NCI-H1105 treated with DMSO at 0.1 percent for 48 hours (cell line): ENCODE results near the gene AHI1.
A peak's percentile ranks its signal among the peaks of the same experiment; 100 is the strongest.
"Not testable (repeated sequence)": the region's sequence is repeated elsewhere in the genome, so short reads cannot be mapped to it uniquely, and the experiment has no call there.

Experiments used
- DNase-seq: peaks from one replicate; lab custom pipeline; 2025; lab: John Stamatoyannopoulos, UW

AHI1 gene

GRCh38 chr6:135505648-135506047 is 8.1 kb upstream of the AHI1 start:
- DNase-seq = no peak

- DNase-seq = no peak
Observed at GRCh38 chr6:135505222-135505621, 7.7 kb upstream of the AHI1 start.

GRCh38 chr6:135504734-135505133 is 7.2 kb upstream of the AHI1 start:
- no peak for DNase-seq

GRCh38 chr6:135503703-135504475 is 6.3 kb upstream of the AHI1 start:
- no peak for DNase-seq

- DNase-seq = no peak
Observed at GRCh38 chr6:135499441-135500340, 2.2 kb upstream of the AHI1 start.

- DNase-seq = peak; percentile 81
Observed at GRCh38 chr6:135498185-135498841, 773 bp upstream of the AHI1 start.

GRCh38 chr6:135496800-135497411 is 634 bp downstream of the AHI1 start:
- DNase-seq = peak; percentile 32

GRCh38 chr6:135493218-135493961 is 4.2 kb downstream of the AHI1 start:
- DNase-seq = no peak

- no peak for DNase-seq
Observed at GRCh38 chr6:135490381-135490780, 7.2 kb downstream of the AHI1 start.

- DNase-seq = no peak
Observed at GRCh38 chr6:135488023-135488422, 9.5 kb downstream of the AHI1 start.

GRCh38 chr6:135483903-135484302 is 13.6 kb downstream of the AHI1 start:
- not testable (repeated sequence) for DNase-seq

GRCh38 chr6:135481783-135482369 is 15.7 kb downstream of the AHI1 start:
- peak; percentile 24 for DNase-seq

GRCh38 chr6:135479601-135480000 is 17.9 kb downstream of the AHI1 start:
- DNase-seq = no peak

GRCh38 chr6:135478626-135479025 is 18.9 kb downstream of the AHI1 start:
- DNase-seq = no peak

- DNase-seq = no peak
Observed at GRCh38 chr6:135475292-135475886, 22.2 kb downstream of the AHI1 start.

GRCh38 chr6:135474362-135474761 is 23.2 kb downstream of the AHI1 start:
- no peak for DNase-seq

- DNase-seq = no peak
Observed at GRCh38 chr6:135465903-135466302, 31.6 kb downstream of the AHI1 start.

GRCh38 chr6:135465307-135465706 is 32.2 kb downstream of the AHI1 start:
- no peak for DNase-seq

- no peak for DNase-seq
Observed at GRCh38 chr6:135464634-135465033, 32.9 kb downstream of the AHI1 start.

- DNase-seq = no peak
Observed at GRCh38 chr6:135461208-135461607, 36.3 kb downstream of the AHI1 start.

GRCh38 chr6:135458051-135458450 is 39.5 kb downstream of the AHI1 start:
- no peak for DNase-seq
